ENCODE measurements around the gene C5AR1.

GRCh38 chr19:47274071-47274890 is 35.4 kb upstream of the C5AR1 start, which contains the start of gene INAFM1:
- no peak for TF ChIP-seq CTCF (IDR thresholded peaks at IDR 0.05; ENCODE audit: low read depth, low read length, missing input control)
- no peak for TF ChIP-seq GABPA (IDR thresholded peaks at IDR 0.05 in 1 of 2, conservative IDR thresholded peaks at IDR 0.05 in 1 of 2)
- peak; percentile 7 for TF ChIP-seq NR2F2 (IDR thresholded peaks at IDR 0.05)
- TF ChIP-seq REST (IDR thresholded peaks at IDR 0.05): peak; percentile 46
- TF ChIP-seq RAD21 (IDR thresholded peaks at IDR 0.05): no peak

All from liver (tissue), 3 donors.